ENCODE measurements around the gene CAPN12.

Gene CAPN12

GRCh38 chr19:38737921-38738737 is 6.1 kb downstream of the CAPN12 start:
- no peak for DNase-seq (ENCODE audit: low read depth)

- no peak for DNase-seq (ENCODE audit: low read depth)
Observed at GRCh38 chr19:38737281-38737865, 6.9 kb downstream of the CAPN12 start.

- DNase-seq (ENCODE audit: low read depth) = peak; percentile 65
Observed at GRCh38 chr19:38736413-38737280, 7.6 kb downstream of the CAPN12 start.

DNA sequence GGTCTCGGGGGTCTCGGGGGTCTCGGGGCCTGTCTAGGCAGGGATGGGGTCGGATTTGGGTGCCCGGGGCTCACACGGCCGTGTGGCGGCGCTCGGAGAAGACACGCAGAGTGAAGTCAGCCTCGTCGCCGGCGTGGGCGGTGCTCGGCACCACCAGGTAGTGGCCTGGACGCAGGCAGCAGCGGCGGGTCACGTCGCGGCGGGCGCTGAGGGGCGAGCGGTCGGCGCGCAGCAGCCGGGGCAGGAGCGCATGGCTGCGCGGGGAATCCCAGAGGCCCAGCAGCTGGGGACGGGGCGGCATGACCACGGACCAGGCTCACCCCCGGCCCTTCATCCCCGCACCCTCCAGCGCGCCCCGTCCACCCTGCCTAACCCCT is 8.2 kb downstream of the CAPN12 start:
- peak; percentile 48 for DNase-seq (ENCODE audit: low read depth)

DNA sequence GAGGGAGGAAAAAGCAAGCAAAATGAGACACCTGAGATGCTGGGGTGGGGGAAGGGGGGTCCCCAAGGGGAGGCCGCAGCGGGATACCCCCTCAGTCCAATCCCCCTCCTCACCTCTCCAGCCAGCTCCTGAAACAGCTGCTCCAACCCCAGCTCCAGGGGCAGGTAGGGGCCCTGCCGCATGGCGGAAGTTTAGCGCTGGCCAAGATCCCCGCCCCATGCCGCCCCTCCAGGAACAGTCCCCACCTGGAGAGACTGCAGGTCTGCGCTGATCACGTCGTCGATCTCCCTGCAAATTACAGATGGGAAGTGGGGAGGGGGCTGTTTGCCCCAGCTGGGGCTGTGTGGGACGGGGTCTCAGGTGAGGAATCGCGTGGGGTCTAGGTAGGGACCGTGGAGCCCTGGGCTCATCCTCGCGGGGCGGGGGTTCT is 9.0 kb downstream of the CAPN12 start:
- peak; percentile 21 for DNase-seq (ENCODE audit: low read depth)

DNA sequence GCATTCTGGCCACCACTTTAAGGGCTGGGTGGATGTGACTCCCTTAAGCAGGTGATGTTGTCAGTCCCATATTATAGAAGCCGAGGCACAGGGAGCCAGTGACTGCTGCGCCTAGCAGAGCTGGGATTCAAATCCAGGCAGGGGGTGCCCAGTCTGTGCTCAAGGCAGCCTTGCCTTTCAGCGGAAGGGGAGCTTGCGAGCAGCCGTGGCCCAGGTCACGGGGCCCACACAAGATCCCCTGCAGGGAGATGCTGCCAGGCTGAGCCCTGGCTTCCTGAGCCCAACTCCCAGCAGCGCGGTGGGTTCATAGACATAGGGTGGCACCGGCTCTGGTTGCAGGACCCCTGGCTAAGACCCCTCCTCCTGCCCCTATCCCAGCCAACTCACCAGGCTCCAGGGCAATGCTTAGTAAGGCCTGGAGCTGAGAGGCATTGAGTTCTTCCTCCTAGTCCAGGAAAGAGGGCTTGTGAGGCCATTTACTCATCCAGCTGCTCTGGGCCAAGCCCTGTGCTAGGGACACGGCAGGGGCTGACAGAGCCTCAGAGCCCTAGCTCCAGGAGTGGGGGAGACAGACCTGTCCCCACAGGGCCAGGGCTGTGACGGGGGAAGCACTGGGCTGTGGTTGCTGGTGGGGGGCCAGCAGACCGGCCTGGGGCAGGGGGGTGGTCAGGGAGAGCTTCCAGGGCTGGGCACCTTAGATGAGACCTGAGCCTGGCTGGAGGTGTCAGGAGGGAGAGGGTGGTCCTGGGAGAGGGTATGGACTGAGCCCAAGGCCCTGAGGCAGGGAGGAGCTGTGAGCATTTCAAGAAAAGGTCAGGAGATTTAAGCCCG is 9.6 kb downstream of the CAPN12 start:
- DNase-seq (ENCODE audit: low read depth) = no peak

GRCh38 chr19:38734176-38734425 is 10.2 kb downstream of the CAPN12 start:
- no peak for DNase-seq (ENCODE audit: low read depth)

DNA sequence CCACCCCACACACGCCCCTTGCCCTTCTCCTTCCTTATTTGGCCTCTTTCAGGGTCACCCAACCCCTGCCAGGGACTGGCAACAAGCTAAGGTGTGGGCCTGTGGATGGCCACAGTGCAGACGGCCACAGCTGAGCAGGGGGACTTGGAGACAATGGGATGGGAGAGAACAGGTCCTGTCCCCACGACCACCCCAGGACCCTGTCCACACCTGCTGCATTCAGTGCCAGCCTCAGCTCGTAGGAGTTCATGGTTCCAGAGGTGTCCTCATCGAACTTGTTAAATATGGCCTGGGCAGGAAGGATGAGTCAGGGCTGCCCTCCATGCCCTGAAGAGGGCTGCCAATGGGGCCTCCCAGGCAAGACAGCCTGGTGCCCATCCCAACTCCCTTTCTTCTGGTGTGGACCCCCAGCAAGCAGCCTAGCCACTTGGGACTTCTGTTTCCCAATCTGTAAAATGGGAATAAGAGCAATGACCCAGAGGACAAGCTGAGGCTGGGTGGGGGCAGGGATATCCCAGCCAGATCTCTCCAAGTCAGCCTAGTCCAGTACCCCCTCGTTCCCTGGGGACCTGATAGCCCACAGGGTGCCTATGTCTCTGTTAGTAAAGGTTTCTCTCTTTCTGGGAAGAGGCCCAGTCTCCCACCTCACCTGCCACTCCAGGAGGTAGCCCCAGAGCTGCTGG is 10.6 kb downstream of the CAPN12 start:
- DNase-seq (ENCODE audit: low read depth) = no peak

DNA sequence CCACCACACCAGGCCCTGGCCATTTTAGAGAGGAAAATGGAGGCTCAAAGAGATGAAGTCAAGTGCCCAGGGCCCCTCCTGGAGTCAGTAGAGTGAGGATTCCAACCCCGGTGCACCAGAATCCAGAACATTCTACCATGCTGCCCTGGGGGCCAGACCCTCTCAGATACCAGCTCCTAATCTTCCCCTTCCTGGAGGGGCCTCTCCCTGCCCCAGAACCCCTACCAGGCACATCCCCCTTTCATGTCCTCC is 11.1 kb downstream of the CAPN12 start:
- DNase-seq (ENCODE audit: low read depth) = no peak

DNA sequence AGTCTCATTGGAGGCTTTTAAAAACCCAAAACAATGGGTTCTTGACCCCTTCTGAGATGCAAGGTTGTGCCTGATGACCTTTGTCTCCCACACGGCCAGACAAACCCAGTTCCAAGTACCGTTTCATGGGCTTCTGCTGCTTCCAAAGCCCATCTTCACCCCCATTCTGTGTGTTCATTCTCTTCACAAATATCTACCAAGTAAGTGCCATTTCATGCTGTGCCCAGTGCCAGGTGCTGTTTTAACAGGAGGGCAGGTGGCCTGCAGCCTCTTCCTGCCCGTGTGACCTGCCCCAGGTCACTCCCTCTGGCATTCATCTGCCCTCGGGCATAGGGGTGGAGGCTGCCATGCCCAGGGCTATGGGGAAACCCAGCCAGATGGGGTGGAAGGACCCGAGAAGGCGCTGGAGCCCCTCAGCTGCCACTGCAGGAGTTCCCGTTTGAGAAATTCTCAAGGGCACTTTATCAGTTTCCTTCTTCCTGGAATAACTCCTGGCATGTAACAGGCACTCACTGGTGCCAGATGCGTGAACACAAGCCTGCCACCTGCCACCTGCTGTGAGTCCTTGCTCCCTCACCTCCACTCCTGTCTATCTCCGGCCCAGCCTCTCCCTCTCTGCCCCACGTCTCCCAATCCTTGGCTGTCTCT is 12.5 kb downstream of the CAPN12 start:
- DNase-seq (ENCODE audit: low read depth) = no peak

DNA sequence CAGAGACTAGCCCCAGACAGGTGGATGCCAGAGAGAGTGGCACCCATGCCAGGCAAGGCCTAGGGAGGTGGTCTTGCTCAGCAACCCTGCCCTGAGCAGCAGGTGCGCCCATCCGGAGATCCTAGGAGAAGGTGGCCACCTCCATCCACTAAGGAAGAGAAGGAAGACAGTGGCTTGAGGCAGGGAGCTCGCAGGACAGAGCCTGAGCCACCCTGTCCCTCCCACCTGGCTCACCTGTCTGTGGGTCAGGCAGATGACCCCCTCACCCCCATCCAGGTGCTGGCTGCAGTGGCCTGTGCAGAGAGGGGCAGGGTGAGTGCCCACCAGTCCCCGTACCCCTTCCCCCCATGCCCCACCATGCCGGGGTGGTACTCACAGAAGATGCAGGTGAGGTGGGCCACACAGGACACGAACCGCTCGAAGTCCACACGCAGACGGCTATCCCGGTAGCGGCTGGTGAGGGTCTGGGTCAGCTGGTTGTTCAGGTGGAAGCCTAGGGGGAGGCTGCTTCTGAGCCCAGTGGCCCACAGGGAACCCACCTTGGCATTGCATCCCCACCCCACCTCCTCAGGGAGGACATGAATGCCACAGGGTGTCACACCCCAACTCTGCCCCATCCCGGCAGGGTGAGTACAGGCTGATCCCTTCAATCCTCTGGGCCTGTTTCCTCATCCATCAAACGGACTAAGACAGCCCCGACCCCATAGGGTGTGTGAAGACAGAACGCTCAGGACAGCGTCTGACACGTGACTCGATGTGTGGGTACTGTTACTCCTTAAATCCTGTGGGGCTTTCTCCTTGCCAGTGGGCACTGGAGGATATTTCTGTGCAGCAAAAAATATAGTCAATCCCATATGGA is 13.3 kb downstream of the CAPN12 start:
- DNase-seq (ENCODE audit: low read depth) = no peak

DNA sequence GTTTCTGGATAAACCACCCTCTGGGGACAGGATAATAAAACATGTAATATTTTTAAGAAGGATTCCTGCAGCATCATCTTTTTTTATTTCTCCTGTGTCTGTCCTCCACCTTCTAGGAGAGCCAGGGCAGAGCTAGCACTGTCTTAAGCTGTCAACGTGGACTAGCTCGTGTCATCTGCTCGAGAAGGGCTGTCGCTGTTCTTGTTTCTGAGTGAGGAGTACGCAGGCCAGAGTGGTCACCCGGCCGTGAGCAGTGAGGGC is 13.9 kb downstream of the CAPN12 start:
- DNase-seq (ENCODE audit: low read depth) = no peak

DNA sequence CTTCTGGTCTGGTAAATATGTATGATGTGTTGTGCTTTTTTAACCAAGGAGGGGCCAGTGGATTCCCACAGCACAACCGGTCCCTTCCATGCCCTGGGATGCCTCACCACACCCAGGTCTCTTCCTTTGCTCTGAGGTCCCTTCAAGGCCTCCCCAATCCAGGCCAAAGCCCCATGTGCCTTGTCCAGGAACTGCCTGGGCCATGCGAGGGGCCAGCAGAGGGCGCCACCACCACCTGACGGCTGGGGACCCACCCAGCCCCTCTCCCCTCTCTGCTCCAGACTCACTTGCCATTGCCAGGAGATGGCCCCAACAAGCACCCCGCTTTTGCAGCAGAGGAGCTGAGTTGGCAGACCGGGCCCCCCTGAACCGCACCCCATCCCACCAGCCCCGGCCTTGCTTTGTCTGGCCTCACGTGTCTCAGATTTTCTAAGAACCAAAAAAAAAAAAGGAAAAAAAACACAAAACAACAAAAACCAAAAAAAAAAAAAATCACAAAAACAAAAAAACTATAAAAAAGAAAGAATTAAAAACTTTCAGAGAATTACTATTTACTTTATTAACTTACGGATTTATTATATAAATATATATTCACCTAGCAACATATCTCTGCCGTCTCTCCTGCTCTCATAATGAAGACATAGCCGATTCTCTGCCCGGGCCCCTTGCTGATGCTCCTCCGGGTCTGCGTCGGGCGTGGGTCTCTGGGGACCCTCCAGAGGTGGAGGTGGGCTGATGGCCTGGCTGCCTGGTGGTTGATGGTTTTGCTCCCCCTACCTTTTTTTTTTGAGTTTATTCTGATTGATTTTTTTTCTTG is 14.4 kb downstream of the CAPN12 start:
- DNase-seq (ENCODE audit: low read depth) = peak; percentile 65

- no peak for DNase-seq (ENCODE audit: low read depth)
Observed at GRCh38 chr19:38728752-38729541, 15.3 kb downstream of the CAPN12 start.

- DNase-seq (ENCODE audit: low read depth) = no peak
Observed at GRCh38 chr19:38727868-38728660, 16.2 kb downstream of the CAPN12 start.

GRCh38 chr19:38727306-38727867 is 16.9 kb downstream of the CAPN12 start:
- no peak for DNase-seq (ENCODE audit: low read depth)

GRCh38 chr19:38726761-38727301 is 17.4 kb downstream of the CAPN12 start:
- DNase-seq (ENCODE audit: low read depth) = no peak

GRCh38 chr19:38726284-38726673 is 18.0 kb downstream of the CAPN12 start:
- no peak for DNase-seq (ENCODE audit: low read depth)
